ENCODE data around the gene CELA2A. TPM values are rescaled to one million over a fixed set of nuclear protein-coding genes. Genes with fewer than 3 reads are reported as not detected.
A peak's percentile ranks its signal among the peaks of the same experiment; 100 is the strongest.

The CELA2A gene
- total RNA-seq, 1 experiment from 2014 or later: not detected

DNA sequence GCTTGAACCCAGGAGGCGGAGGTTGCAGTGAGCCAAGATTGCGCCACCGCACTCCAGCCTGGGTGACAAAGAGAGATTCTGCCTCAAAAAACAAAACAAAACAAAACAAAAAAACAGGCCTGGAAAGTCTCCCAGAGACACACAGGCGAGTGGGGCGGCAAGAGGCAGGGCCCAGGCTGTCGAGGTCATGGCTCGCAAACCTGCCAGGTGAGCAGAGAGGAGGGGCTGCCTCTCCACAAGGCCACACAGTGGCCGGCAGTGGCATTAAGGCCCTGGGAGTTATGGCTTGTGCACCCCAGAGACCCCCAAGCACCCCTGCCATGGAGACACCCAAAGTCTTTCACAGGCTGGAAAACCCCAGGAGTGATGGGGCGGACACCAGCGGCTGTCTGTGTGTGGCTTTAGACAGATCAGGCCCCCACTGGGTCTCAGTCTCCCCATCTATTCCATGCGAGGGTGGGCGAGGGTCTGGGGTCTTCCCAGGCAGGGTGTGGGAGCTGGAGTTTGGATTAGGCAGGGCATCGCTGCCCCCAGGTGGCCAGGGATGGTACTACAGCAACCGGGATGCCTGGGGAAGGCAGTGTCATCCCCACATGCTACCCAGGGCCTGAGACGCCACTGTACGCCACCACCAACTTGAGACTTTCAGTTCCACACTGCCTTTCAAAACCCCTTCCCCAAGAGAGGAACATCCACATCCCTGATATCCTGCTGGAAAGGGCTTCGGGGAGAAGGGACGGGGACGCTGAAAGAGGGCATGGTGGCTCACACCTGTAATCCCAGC is 25.6 kb upstream of the CELA2A start:
- DNase-seq (ENCODE audit: low spot score): peak; percentile 60
- BruUV-seq (replicated peaks): no TSS peak

DNA sequence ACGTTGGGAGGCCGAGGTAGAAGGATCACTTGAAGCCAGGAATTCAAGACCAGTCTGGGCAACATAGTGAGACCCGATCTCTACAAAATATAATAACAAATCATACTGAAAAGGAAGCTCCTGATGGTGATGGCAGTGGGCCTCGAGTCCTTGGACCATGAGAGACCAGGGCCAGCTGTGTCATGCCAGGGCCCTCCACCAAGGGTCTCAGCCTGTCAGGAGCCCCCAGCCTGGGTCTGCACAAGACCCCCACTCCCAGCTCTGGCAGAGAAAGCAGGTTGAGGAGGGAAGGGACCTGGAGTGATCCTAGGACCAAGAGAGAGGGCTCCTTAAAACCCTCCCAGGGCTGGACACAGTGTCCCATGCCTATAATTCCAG is 25.0 kb upstream of the CELA2A start:
- CTCF ChIA-PET: interaction anchor here (1.1 to 3.1 kb wide), 3 partner anchors 10 to 303 kb away, joined by 4 to 29 read pairs (median 6); no protein-coding TSS in a partner anchor
- intact Hi-C loops (cut with micrococcal nuclease; ENCODE audit: unreplicated experiment): loop anchor here (1.0 to 5.0 kb wide), 2 partner anchors 108 to 304 kb away; no protein-coding TSS in a partner anchor
- TF ChIP-seq, protein P1, sequence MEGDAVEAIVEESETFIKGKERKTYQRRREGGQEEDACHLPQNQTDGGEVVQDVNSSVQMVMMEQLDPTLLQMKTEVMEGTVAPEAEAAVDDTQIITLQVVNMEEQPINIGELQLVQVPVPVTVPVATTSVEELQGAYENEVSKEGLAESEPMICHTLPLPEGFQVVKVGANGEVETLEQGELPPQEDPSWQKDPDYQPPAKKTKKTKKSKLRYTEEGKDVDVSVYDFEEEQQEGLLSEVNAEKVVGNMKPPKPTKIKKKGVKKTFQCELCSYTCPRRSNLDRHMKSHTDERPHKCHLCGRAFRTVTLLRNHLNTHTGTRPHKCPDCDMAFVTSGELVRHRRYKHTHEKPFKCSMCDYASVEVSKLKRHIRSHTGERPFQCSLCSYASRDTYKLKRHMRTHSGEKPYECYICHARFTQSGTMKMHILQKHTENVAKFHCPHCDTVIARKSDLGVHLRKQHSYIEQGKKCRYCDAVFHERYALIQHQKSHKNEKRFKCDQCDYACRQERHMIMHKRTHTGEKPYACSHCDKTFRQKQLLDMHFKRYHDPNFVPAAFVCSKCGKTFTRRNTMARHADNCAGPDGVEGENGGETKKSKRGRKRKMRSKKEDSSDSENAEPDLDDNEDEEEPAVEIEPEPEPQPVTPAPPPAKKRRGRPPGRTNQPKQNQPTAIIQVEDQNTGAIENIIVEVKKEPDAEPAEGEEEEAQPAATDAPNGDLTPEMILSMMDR (conservative IDR thresholded peaks at IDR 0.05; ENCODE audit: low read depth, low read length): no peak
- no peak for TF ChIP-seq EZH2 (IDR thresholded peaks at IDR 0.05; ENCODE audit: borderline replicate concordance, low read depth, low read length, poor library complexity, severe bottlenecking)
- no peaks in the 10 kb centered on the region for H3K36me3 ChIP-seq (ENCODE audit: insufficient read depth, low read length, poor library complexity, severe bottlenecking)
- no TSS peak for BruUV-seq (replicated peaks)
- no peak overlapping the region for H3K27ac ChIP-seq (ENCODE audit: low read depth, low read length, poor library complexity, severe bottlenecking)
- no peaks in the 10 kb centered on the region for H3K27me3 ChIP-seq (replicated peaks; ENCODE audit: insufficient read depth, low read depth, low read length, poor library complexity)
- no peak for DNase-seq (ENCODE audit: low spot score)
- H3K4me1 ChIP-seq (ENCODE audit: insufficient read depth, low read length, poor library complexity, severe bottlenecking): no peaks in the 10 kb centered on the region
- POLR2A ChIA-PET (ENCODE audit: low non-redundant PET): no interaction called here
- no peak overlapping the region for H3K4me3 ChIP-seq (ENCODE audit: low read depth, low read length, poor library complexity, severe bottlenecking)
- H3K9me3 ChIP-seq (ENCODE audit: low read depth, low read length, poor library complexity, severe bottlenecking): no peaks in the 10 kb centered on the region

More for the DNA sequence above, 25.6 kb upstream of the CELA2A start:
- TF ChIP-seq, protein P1 (conservative IDR thresholded peaks at IDR 0.05; ENCODE audit: low read depth, low read length): peak; percentile 95
- no peak for TF ChIP-seq EZH2 (IDR thresholded peaks at IDR 0.05; ENCODE audit: borderline replicate concordance, low read depth, low read length, poor library complexity, severe bottlenecking)
- Histone ChIP-seq H3K27ac (ENCODE audit: low read depth, low read length, poor library complexity, severe bottlenecking) (no peak overlapping the region), H3K27me3 (replicated peaks; ENCODE audit: insufficient read depth, low read depth, low read length, poor library complexity) (no peaks in the 10 kb centered on the region), H3K9me3 (ENCODE audit: low read depth, low read length, poor library complexity, severe bottlenecking) (no peaks in the 10 kb centered on the region), H3K4me1 (ENCODE audit: insufficient read depth, low read length, poor library complexity, severe bottlenecking) (no peaks in the 10 kb centered on the region), H3K4me3 (ENCODE audit: low read depth, low read length, poor library complexity, severe bottlenecking) (no peak overlapping the region), H3K36me3 (ENCODE audit: insufficient read depth, low read length, poor library complexity, severe bottlenecking) (no peaks in the 10 kb centered on the region)
- intact Hi-C loops (cut with micrococcal nuclease; ENCODE audit: unreplicated experiment): loop anchor here (1.0 to 5.0 kb wide), 2 partner anchors 108 to 304 kb away; no protein-coding TSS in a partner anchor
- CTCF ChIA-PET: interaction anchor here (1.1 to 3.1 kb wide), 3 partner anchors 10 to 302 kb away, joined by 4 to 29 read pairs (median 6); no protein-coding TSS in a partner anchor
- POLR2A ChIA-PET (ENCODE audit: low non-redundant PET): no interaction called here

DNA sequence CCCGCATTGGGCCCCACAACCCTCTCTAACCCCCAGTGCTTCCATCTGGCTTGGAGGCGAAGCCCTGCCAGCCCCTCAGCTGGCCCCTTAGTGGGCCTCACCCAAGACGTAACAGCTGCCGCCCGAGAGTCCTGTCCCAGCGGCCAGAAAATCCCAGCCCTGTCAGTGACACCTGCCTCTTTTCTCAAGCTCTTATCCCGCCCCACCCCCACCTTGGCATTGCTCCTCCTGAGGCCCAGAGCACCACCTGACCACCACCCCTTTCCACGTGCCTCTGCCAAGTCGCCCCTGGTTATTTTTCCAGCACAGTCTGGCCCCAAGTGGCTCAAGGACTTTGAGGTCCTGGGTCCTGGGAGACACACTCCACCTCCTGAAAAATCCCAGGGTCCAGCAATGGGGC is 24.2 kb upstream of the CELA2A start:
- no peaks in the 10 kb centered on the region for H3K4me1 ChIP-seq (ENCODE audit: insufficient read depth, low read length, poor library complexity, severe bottlenecking)
- no peak for DNase-seq (ENCODE audit: low spot score)
- no peaks in the 10 kb centered on the region for H3K36me3 ChIP-seq (ENCODE audit: insufficient read depth, low read length, poor library complexity, severe bottlenecking)
- BruUV-seq (replicated peaks): no TSS peak
- intact Hi-C loops (cut with micrococcal nuclease; ENCODE audit: unreplicated experiment): loop anchor here (5.0 kb wide), 1 partner anchor 305 kb away; no protein-coding TSS in a partner anchor
- H3K27me3 ChIP-seq (replicated peaks; ENCODE audit: insufficient read depth, low read depth, low read length, poor library complexity): no peaks in the 10 kb centered on the region
- CTCF ChIA-PET: interaction anchor here (3.1 kb wide), 1 partner anchor 109 kb away, joined by 29 read pairs; no protein-coding TSS in a partner anchor
- TF ChIP-seq, protein P1 (conservative IDR thresholded peaks at IDR 0.05; ENCODE audit: low read depth, low read length): no peak
- no peak for TF ChIP-seq EZH2 (IDR thresholded peaks at IDR 0.05; ENCODE audit: borderline replicate concordance, low read depth, low read length, poor library complexity, severe bottlenecking)
- POLR2A ChIA-PET (ENCODE audit: low non-redundant PET): no interaction called here
- no peak overlapping the region for H3K27ac ChIP-seq (ENCODE audit: low read depth, low read length, poor library complexity, severe bottlenecking)
- H3K9me3 ChIP-seq (ENCODE audit: low read depth, low read length, poor library complexity, severe bottlenecking): no peaks in the 10 kb centered on the region
- H3K4me3 ChIP-seq (ENCODE audit: low read depth, low read length, poor library complexity, severe bottlenecking): no peak overlapping the region

Measured in A673 (cell line).